Epidermal melanocyte (primary cell): ENCODE results near the gene IL2RA.

Experiments used
- DNase-seq: peaks from one replicate; pipeline ENCODE4 v3.0.0; 2011; ENCODE audit warnings: low spot score; ENCODE audit not compliant: insufficient read length

The IL2RA gene

DNA sequence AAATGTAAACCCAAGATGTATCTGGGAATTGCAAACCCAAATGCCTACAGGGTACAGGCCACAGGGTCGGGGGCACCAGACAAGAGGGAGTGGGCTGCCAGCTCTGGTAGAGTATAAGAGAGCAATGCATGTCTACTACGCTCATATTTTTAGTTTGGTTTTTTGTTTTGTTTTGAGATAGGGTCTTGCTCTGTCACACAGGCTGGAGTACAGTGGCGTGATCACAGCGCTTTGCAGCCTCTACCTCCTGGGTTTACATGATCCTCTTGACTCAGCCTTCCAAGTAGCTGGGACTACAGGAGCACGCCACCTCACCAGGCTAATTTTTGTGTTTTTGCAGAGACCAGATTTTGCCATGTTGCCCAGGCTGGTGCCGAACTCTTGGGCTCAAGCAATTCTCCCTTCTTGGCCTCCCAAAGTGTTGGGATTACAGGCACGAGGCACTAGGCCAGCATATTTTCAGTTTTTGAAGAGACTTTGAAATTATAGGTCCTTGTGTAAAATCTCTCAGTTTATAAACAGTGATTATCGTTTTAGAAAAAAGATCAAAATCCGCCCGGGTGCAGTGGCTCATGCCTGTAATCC lies 73.7 kb downstream of the IL2RA start:
- DNase-seq: no peak

- no peak for DNase-seq
Measured at GRCh38 chr10:5987747-5988146, 74.4 kb downstream of the IL2RA start.

GRCh38 chr10:5985029-5985428 lies 77.1 kb downstream of the IL2RA start:
- no peak for DNase-seq

DNA sequence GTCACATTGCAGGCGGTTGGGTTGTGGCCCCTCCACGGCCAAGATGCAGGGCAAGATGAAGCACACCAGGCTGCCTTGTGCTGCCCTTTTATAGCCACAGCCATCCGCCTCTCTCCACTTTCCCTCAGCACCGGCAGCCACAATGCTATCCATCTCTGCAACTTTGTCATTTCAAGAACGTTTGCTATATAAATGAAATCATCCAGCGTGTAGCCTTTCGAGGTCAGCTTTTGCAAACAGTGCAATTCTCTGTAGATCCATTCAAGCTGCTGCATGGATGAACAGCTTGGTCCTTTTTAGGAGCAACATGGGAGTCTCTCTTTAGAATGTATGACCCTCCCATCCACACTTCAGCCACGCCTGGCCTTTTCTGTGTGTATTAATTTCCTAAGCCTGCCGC lies 78.4 kb downstream of the IL2RA start:
- no peak for DNase-seq

DNA sequence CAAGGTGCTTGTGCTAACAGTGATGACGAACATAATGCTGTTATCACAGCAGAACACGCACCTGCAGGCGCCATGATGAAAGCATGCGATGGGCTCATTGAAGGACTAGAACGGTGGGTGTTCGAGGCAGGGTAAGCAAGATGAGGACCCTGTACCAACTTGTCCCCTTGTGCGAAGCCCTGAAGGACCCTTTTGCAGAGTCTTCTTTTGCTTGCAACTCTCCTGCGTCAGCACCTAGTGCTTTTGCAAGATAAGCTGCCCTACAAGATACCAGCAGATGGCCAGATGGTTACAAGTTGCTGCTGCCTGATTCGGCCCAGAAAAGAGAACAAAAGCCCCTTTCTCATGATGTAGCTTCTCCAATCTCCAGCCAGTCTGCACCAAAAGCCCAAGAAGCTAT lies 80.6 kb downstream of the IL2RA start:
- no peak for DNase-seq

- DNase-seq: no peak
Measured at GRCh38 chr10:5978230-5978489, 84.0 kb downstream of the IL2RA start.

GRCh38 chr10:5977471-5978229 lies 84.5 kb downstream of the IL2RA start, which contains the start of gene IL15RA:
TSS of gene IL15RA (minus strand) at chr10:5977543. CDS start at chr10:5977492, 51 bp downstream.
- DNase-seq: no peak

GRCh38 chr10:5976512-5977470 lies 85.4 kb downstream of the IL2RA start:
- no peak for DNase-seq

GRCh38 chr10:5975641-5976473 lies 86.3 kb downstream of the IL2RA start:
- no peak for DNase-seq

DNA sequence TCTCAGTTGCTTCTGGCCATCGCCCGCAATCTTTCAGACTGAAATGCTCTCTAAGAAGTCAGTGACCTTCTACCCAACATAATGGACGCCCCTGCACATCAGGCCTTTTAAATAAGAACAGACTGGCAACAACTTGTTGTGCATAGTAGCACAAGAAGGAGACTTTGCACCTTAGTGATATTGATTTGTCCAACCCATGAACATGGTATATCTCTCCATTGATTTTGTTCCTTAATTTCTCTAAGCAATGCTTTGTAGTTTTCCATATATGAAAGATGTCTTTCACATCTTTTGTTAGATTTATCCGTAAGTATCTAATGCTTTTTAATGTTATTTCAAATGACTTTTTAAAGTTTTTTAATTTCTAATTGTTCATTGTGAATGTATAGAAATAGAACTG lies 89.1 kb downstream of the IL2RA start:
- no peak for DNase-seq

- no peak for DNase-seq
Measured at GRCh38 chr10:5971886-5972285, 90.3 kb downstream of the IL2RA start.

- no peak for DNase-seq
Measured at GRCh38 chr10:5971315-5971832, 90.8 kb downstream of the IL2RA start.

DNA sequence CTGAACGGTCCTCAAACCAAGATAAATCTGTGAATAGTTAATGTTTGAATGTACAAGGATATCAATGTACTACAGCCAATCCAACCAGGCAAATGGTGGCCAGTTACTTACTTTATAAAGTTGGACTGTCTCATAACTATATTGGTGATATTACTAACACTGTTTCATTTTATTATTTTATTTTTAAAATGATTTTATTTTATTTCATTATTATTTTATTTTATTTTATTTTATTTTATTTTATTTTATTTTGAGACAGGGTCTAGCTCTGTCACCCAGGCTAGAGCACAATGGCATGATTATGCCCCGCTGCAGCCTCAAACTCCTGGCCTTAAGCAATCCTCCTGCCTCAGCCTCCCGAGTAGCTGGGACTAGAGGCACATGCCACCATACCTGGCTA lies 91.6 kb downstream of the IL2RA start:
- DNase-seq: no peak

GRCh38 chr10:5970066-5970465 lies 92.1 kb downstream of the IL2RA start:
- no peak for DNase-seq

DNA sequence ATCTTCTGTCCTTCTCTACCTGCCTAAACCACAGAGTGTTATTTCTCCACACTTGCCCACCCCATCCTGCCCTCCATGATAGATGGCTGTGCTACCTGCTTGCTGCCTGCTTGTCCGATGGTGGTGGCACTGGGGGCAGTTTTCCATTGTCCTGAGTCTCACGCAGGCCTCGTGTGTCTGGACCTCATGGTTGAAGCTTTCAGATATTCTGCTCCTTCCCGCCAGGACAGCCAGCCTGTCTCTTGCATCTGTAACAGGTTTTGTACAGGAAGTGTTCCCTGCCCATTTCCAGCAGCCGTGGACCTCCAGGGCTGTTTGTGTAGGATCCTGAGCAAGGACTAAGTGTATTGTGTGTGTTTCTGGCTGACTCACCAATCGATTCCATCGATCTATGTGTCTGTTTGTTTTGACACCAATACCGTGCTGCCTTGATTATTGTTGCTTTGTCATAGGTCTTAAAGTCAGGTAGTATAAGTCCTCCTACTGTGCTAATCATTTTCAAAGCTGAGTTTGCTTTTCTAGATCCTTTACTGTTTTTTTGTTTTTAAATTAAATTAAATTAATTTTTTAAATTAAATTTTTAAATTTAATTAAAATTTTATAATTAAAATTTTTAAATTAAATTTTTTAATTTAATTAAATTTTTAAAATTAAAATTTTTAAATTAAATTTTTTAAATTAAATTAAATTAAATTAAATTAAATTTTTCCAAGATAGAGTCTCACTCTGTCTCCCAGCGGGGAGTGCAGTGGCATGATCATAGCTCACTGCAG lies 93.3 kb downstream of the IL2RA start:
- DNase-seq: no peak

GRCh38 chr10:5968037-5968680 lies 94.0 kb downstream of the IL2RA start:
- no peak for DNase-seq

DNA sequence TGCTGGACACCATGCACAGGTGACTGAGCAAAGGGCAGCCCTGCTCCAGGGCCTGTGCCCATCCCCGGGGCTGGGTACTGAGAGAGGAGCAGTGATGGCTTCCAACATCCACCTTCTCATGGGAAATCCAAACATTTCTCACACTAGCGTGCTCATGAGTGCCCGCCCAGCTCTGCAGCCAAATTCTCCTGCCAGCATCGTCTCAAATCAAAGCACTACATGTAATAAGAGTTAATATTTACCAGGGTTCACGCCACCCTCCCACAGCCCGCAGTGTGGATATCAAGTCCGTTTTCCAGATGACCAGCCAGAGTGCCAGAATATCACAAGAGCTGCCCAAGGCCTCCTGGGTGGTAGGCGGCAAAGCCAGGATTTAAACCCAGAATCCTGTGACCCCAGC lies 96.9 kb downstream of the IL2RA start:
- DNase-seq: no peak

DNA sequence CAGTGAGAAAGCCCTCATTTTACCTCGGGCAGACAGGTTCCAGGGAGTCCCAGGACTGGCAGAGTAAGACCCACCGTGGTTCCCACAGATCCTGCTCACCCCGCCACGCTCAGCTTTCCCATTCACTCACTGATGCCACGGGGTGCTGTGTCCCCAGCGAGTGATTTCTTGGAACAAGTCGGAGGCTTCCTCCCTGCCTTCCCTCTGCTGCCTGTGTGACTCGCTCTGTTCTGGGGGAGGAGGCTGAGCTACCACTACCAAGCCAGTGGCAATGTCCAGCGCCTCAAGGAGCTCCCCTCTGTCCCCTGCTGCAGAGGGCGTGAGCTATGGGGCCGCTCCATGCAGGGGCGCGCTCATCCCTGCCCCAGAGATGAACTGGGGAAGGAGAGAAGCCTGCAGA lies 97.4 kb downstream of the IL2RA start:
- no peak for DNase-seq

GRCh38 chr10:5963591-5963990 lies 98.6 kb downstream of the IL2RA start:
- no peak for DNase-seq

GRCh38 chr10:5963071-5963470 lies 99.1 kb downstream of the IL2RA start:
- DNase-seq: no peak
